ENCODE data around the gene CDK17.

DNA sequence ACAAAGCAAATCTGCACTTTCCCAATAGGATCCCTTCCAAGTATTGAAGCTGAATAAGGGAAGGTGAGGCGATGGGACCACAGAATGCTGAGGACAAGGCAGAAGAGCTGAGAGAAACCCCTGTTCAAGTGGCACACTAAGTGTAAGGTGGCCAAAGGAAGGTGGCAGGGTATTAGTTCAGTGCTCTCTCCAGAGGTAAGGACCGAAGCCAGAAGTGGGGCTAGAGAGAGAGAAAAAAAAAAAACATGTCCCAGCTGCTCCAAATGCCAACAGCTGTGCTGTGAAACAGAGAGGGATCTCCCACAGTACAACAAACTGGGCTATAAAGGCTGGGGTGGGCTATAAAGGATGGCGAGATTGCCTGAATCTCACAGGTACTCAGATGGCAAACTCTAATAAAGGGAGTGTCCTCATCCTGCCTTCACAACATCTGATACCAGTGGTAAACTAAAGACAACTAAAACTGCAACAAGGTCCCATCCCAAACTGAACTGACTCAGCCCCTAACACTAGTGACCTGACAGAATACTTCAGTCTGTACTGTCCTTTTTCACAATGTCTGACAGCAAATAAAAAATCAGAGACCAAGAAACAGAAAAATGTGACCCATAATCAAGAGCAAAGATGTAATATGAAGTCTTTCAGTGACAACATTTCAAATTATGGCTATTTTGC, 47.9 kb downstream of the CDK17 start:
- TF ChIP-seq EP300 (IDR thresholded peaks at IDR 0.05): no peak
- TF ChIP-seq, protein P1, sequence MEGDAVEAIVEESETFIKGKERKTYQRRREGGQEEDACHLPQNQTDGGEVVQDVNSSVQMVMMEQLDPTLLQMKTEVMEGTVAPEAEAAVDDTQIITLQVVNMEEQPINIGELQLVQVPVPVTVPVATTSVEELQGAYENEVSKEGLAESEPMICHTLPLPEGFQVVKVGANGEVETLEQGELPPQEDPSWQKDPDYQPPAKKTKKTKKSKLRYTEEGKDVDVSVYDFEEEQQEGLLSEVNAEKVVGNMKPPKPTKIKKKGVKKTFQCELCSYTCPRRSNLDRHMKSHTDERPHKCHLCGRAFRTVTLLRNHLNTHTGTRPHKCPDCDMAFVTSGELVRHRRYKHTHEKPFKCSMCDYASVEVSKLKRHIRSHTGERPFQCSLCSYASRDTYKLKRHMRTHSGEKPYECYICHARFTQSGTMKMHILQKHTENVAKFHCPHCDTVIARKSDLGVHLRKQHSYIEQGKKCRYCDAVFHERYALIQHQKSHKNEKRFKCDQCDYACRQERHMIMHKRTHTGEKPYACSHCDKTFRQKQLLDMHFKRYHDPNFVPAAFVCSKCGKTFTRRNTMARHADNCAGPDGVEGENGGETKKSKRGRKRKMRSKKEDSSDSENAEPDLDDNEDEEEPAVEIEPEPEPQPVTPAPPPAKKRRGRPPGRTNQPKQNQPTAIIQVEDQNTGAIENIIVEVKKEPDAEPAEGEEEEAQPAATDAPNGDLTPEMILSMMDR (IDR thresholded peaks at IDR 0.05): no peak
